A673 (cell line): ENCODE results near the gene CFAP97D1.

Experiments
- CTCF ChIP-seq: fragments of 300-800, 200-600 bp; sonication (generic); conservative IDR thresholded peaks from 2 replicates; pipeline ENCODE4 v1.5.1; 2017; ENCODE audit warnings: low read depth, mild to moderate bottlenecking, antibody characterized with exemption, low read length, moderate library complexity, mixed read lengths
- EZH2 ChIP-seq: fragments of 200-600 bp; sonication (generic); IDR thresholded peaks from 2 replicates; pipeline ENCODE4 v1.6.1; 2017; ENCODE audit warnings: borderline replicate concordance, low read depth, mild to moderate bottlenecking, mixed read lengths, antibody characterized with exemption, low read length; ENCODE audit not compliant: poor library complexity, severe bottlenecking

GRCh38 chr17:43779145-43780125 lies 800 bp upstream of the CFAP97D1 start:
- TF ChIP-seq EZH2 (no peak), CTCF (peak; percentile 25; the same call in 1 of the 2 replicates)
